ENCODE results near the gene LMBR1L. TPM values are rescaled to one million over a fixed set of nuclear protein-coding genes. Genes with fewer than 3 reads are reported as not detected.

Gene LMBR1L
- total and polyA plus RNA-seq, 4 experiments from 2014 or later, result 35.9 to 226 (median 134) TPM

GRCh38 chr12:49061157-49061650 lies 49.4 kb downstream of the LMBR1L start:
- peak in 1 of 5 donors; percentile 9 for DNase-seq
- H3K9me3 ChIP-seq (ENCODE audit: control insufficient read depth in 1 of 2, low read length in 2 of 2), result no peaks in the 10 kb centered on the region
- peak overlapping the region; percentile 93 to 97 for H3K4me3 ChIP-seq (ENCODE audit: low read length in 2 of 2)
- peak overlapping the region; percentile 92 to 96 (median 95) for H3K4me3 Mint-ChIP-seq
- intact Hi-C loops (cut with micrococcal nuclease), result loop anchor here (2.0 to 5.0 kb wide), 2 partner anchors 64 to 70 kb away; partner anchors contain the start of genes DDN and TUBA1B
- peak overlapping the region; percentile 90 for H3K27ac ChIP-seq (ENCODE audit: low read depth, low read length)
- no peaks in the 10 kb centered on the region for H3K27me3 Mint-ChIP-seq
- H3K27me3 ChIP-seq (ENCODE audit: insufficient read depth, low read length), result no peaks in the 10 kb centered on the region
- H3K4me1 ChIP-seq (ENCODE audit: insufficient read depth, low read length), result peaks cover 40% of the 10 kb centered on the region
- H3K27ac Mint-ChIP-seq, result peak overlapping the region; percentile 87 to 99 (median 98)
- no peaks in the 10 kb centered on the region for H3K36me3 ChIP-seq (ENCODE audit: insufficient read depth, low read length)
- peaks cover 4 to 19% of the 10 kb centered on the region in 2 donors for H3K36me3 Mint-ChIP-seq
- H3K4me1 Mint-ChIP-seq, result peaks cover 36 to 53% (median 42%) of the 10 kb centered on the region in 4 donors
- CTCF ChIA-PET (ENCODE audit: partially characterized antibody), result interaction anchor here (7.5 kb wide), 1 partner anchor 35 kb away, joined by 221 read pairs; the partner anchor contains the start of gene DHH
- peaks cover 0 to 1% (median 0%) of the 10 kb centered on the region in 8 donors for H3K9me3 Mint-ChIP-seq
- POLR2A ChIA-PET (ENCODE audit: partially characterized antibody), result interaction anchor here (1.3 to 2.3 kb wide), 4 partner anchors 8 to 127 kb away, joined by 4 to 24 read pairs (median 14); partner anchors contain the start of genes RHEBL1, TUBA1A and TUBA1B

GRCh38 chr12:49060237-49061156 lies 50.1 kb downstream of the LMBR1L start, which contains the start of gene KMT2D:
TSS of gene KMT2D (minus strand) at chr12:49060794. CDS start at chr12:49055324, 5,470 bp downstream.
- ChIA-PET POLR2A (ENCODE audit: partially characterized antibody) (interaction anchor here (0.6 to 2.3 kb wide), 14 partner anchors 9 to 306 kb away, joined by 3 to 24 read pairs (median 4); partner anchors contain the start of genes ARF3, LMBR1L, PRKAG1 and RHEBL1), CTCF (ENCODE audit: partially characterized antibody) (interaction anchor here (1.4 kb wide), 2 partner anchors 9 to 70 kb away, joined by 3 to 4 read pairs; partner anchors contain the start of genes RHEBL1 and TUBA1B)
- peak; percentile 89 to 93 (median 92) for DNase-seq
- intact Hi-C loops (cut with micrococcal nuclease), result loop anchor here (1.0 to 5.0 kb wide), 4 partner anchors 10 to 129 kb away; partner anchors contain the start of genes DDN, TUBA1A and TUBA1B
- Histone ChIP-seq H3K9me3 (ENCODE audit: control insufficient read depth in 1 of 2, low read length in 2 of 2) (no peaks in the 10 kb centered on the region), H3K4me3 (ENCODE audit: low read length in 2 of 2) (peak within 1 kb of the TSS; percentile 93 to 97), H3K4me1 (ENCODE audit: insufficient read depth, low read length) (peaks cover 47% of the 10 kb centered on the region), H3K27me3 (ENCODE audit: insufficient read depth, low read length) (no peaks in the 10 kb centered on the region), H3K27ac (ENCODE audit: low read depth, low read length) (peak within 1 kb of the TSS; percentile 90), H3K36me3 (ENCODE audit: insufficient read depth, low read length) (no peaks in the 10 kb centered on the region)
- peaks cover 43 to 60% (median 49%) of the 10 kb centered on the region in 4 donors for H3K4me1 Mint-ChIP-seq
- H3K4me3 Mint-ChIP-seq, result peak within 1 kb of the TSS; percentile 94 to 96 (median 95)
- H3K27me3 Mint-ChIP-seq, result no peaks in the 10 kb centered on the region
- H3K27ac Mint-ChIP-seq, result peak within 1 kb of the TSS; percentile 95 to 99 (median 98)
- H3K36me3 Mint-ChIP-seq, result peaks cover 4 to 25% of the 10 kb centered on the region in 2 donors
- peaks cover 0 to 1% (median 0%) of the 10 kb centered on the region in 8 donors for H3K9me3 Mint-ChIP-seq

GRCh38 chr12:49059299-49060171 lies 51.1 kb downstream of the LMBR1L start:
- no peaks in the 10 kb centered on the region for H3K9me3 ChIP-seq (ENCODE audit: control insufficient read depth in 1 of 2, low read length in 2 of 2)
- Mint-ChIP-seq H3K9me3 (peaks cover 0 to 1% (median 0%) of the 10 kb centered on the region in 8 donors), H3K27ac (peak overlapping the region; percentile 76 to 96 (median 89)), H3K27me3 (no peaks in the 10 kb centered on the region), H3K4me1 (peaks cover 49 to 70% (median 59%) of the 10 kb centered on the region in 4 donors), H3K36me3 (peaks cover 7 to 34% of the 10 kb centered on the region in 2 donors), H3K4me3 (peak overlapping the region; percentile 90 to 96 (median 94))
- peak overlapping the region; percentile 93 to 97 for H3K4me3 ChIP-seq (ENCODE audit: low read length in 2 of 2)
- CTCF ChIA-PET (ENCODE audit: partially characterized antibody), result interaction anchor here (0.8 to 1.4 kb wide), 3 partner anchors 10 to 156 kb away, joined by 3 to 4 read pairs (median 3); partner anchors contain the start of genes RHEBL1 and TUBA1B
- peaks cover 56% of the 10 kb centered on the region for H3K4me1 ChIP-seq (ENCODE audit: insufficient read depth, low read length)
- POLR2A ChIA-PET (ENCODE audit: partially characterized antibody), result interaction anchor here (0.8 to 2.3 kb wide), 15 partner anchors 9 to 307 kb away, joined by 3 to 24 read pairs (median 4); partner anchors contain the start of genes ARF3, PRKAG1, RHEBL1 and SPATS2
- no peak for DNase-seq
- peaks cover 5% of the 10 kb centered on the region for H3K36me3 ChIP-seq (ENCODE audit: insufficient read depth, low read length)
- intact Hi-C loops (cut with micrococcal nuclease), result loop anchor here (1.0 to 5.0 kb wide), 4 partner anchors 11 to 130 kb away; partner anchors contain the start of genes DDN, TUBA1A and TUBA1B
- H3K27me3 ChIP-seq (ENCODE audit: insufficient read depth, low read length), result no peaks in the 10 kb centered on the region
- H3K27ac ChIP-seq (ENCODE audit: low read depth, low read length), result peak overlapping the region; percentile 90

GRCh38 chr12:49059045-49059298 lies 51.7 kb downstream of the LMBR1L start:
- DNase-seq, result no peak
- Histone ChIP-seq H3K27me3 (ENCODE audit: insufficient read depth, low read length) (no peaks in the 10 kb centered on the region), H3K4me3 (ENCODE audit: low read length in 2 of 2) (peak overlapping the region; percentile 82 to 97), H3K36me3 (ENCODE audit: insufficient read depth, low read length) (peaks cover 11% of the 10 kb centered on the region), H3K9me3 (ENCODE audit: control insufficient read depth in 1 of 2, low read length in 2 of 2) (no peaks in the 10 kb centered on the region), H3K4me1 (ENCODE audit: insufficient read depth, low read length) (peaks cover 56% of the 10 kb centered on the region), H3K27ac (ENCODE audit: low read depth, low read length) (peak overlapping the region; percentile 90)
- Mint-ChIP-seq H3K36me3 (peaks cover 7 to 36% of the 10 kb centered on the region in 2 donors), H3K4me1 (peaks cover 47 to 69% (median 59%) of the 10 kb centered on the region in 4 donors), H3K4me3 (peak overlapping the region; percentile 90 to 96 (median 94)), H3K9me3 (peaks cover 0 to 1% (median 0%) of the 10 kb centered on the region in 8 donors), H3K27me3 (no peaks in the 10 kb centered on the region), H3K27ac (peak overlapping the region; percentile 76 to 96 (median 89))
- intact Hi-C loops (cut with micrococcal nuclease), result no loop called here
- CTCF ChIA-PET (ENCODE audit: partially characterized antibody), result interaction anchor here (0.8 to 2.0 kb wide), 3 partner anchors 29 to 155 kb away, joined by 3 to 5 read pairs (median 3); a partner anchor contains a TSS
- POLR2A ChIA-PET (ENCODE audit: partially characterized antibody), result interaction anchor here (0.6 to 2.3 kb wide), 9 partner anchors 11 to 308 kb away, joined by 3 to 24 read pairs (median 4); partner anchors contain the start of genes LMBR1L, RHEBL1, SPATS2 and TUBA1B

GRCh38 chr12:49058366-49059044 lies 52.1 kb downstream of the LMBR1L start:
- Histone ChIP-seq H3K27me3 (ENCODE audit: insufficient read depth, low read length) (no peaks in the 10 kb centered on the region), H3K4me3 (ENCODE audit: low read length in 2 of 2) (peak overlapping the region; percentile 82 to 97), H3K27ac (ENCODE audit: low read depth, low read length) (peak overlapping the region; percentile 90), H3K9me3 (ENCODE audit: control insufficient read depth in 1 of 2, low read length in 2 of 2) (no peaks in the 10 kb centered on the region), H3K4me1 (ENCODE audit: insufficient read depth, low read length) (peaks cover 56% of the 10 kb centered on the region), H3K36me3 (ENCODE audit: insufficient read depth, low read length) (peaks cover 15% of the 10 kb centered on the region)
- H3K4me3 Mint-ChIP-seq, result peak overlapping the region; percentile 90 to 96 (median 94)
- intact Hi-C loops (cut with micrococcal nuclease), result no loop called here
- peaks cover 45 to 65% (median 58%) of the 10 kb centered on the region in 4 donors for H3K4me1 Mint-ChIP-seq
- DNase-seq, result no peak
- CTCF ChIA-PET (ENCODE audit: partially characterized antibody), result interaction anchor here (0.7 to 2.0 kb wide), 6 partner anchors 14 to 155 kb away, joined by 3 to 5 read pairs (median 4); a partner anchor contains a TSS
- no peaks in the 10 kb centered on the region for H3K27me3 Mint-ChIP-seq
- peaks cover 0 to 1% (median 0%) of the 10 kb centered on the region in 8 donors for H3K9me3 Mint-ChIP-seq
- peaks cover 10 to 38% of the 10 kb centered on the region in 2 donors for H3K36me3 Mint-ChIP-seq
- peak overlapping the region; percentile 76 to 96 (median 89) for H3K27ac Mint-ChIP-seq
- POLR2A ChIA-PET (ENCODE audit: partially characterized antibody), result interaction anchor here (0.6 to 2.3 kb wide), 8 partner anchors 11 to 130 kb away, joined by 3 to 24 read pairs (median 4); partner anchors contain the start of genes LMBR1L, RHEBL1, TUBA1A and TUBA1B
